ENCODE data around the gene MAGEB2. TPM values are rescaled to one million over a fixed set of nuclear protein-coding genes. Genes with fewer than 3 reads are reported as not detected.

Gene MAGEB2
- total RNA-seq, 1 donor = not detected

DNA sequence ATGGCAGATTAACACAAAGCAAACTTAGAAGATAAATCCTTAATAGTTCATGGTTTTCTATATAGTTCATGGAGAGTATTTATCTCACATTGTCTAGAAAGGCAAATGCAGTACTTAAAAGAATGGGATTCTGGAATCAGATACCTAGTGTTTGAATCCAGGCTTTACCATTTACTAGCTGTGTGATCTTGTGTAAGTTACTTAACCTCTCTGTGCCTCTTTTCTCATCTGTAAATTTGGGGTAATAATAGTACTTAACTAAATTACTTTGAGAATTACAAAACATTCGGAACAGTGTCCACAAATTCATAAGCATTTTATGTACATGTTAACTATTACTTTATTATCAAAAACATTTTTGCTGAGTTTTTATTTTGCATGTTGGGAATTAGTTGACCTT lies 47.4 kb downstream of the MAGEB2 start:
- TF ChIP-seq, protein P1, sequence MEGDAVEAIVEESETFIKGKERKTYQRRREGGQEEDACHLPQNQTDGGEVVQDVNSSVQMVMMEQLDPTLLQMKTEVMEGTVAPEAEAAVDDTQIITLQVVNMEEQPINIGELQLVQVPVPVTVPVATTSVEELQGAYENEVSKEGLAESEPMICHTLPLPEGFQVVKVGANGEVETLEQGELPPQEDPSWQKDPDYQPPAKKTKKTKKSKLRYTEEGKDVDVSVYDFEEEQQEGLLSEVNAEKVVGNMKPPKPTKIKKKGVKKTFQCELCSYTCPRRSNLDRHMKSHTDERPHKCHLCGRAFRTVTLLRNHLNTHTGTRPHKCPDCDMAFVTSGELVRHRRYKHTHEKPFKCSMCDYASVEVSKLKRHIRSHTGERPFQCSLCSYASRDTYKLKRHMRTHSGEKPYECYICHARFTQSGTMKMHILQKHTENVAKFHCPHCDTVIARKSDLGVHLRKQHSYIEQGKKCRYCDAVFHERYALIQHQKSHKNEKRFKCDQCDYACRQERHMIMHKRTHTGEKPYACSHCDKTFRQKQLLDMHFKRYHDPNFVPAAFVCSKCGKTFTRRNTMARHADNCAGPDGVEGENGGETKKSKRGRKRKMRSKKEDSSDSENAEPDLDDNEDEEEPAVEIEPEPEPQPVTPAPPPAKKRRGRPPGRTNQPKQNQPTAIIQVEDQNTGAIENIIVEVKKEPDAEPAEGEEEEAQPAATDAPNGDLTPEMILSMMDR (IDR thresholded peaks at IDR 0.05; ENCODE audit: extremely low read depth, low read depth, low read length) = no peak
- Histone ChIP-seq H3K79me2 (ENCODE audit: insufficient read depth, low read length) (no peaks in the 10 kb centered on the region), H4K20me1 (ENCODE audit: insufficient read depth, low read length) (no peaks in the 10 kb centered on the region), H3K4me1 (ENCODE audit: insufficient read depth, low read length) (no peaks in the 10 kb centered on the region), H2AFZ (ENCODE audit: low read length) (no peak overlapping the region), H3K9me3 (ENCODE audit: low read depth, low read length) (no peaks in the 10 kb centered on the region), H3K27ac (ENCODE audit: low read depth, low read length) (no peak overlapping the region), H3K36me3 (ENCODE audit: insufficient read depth, low read length) (no peaks in the 10 kb centered on the region), H3K27me3 (ENCODE audit: insufficient read depth, low read length) (no peaks in the 10 kb centered on the region), H3K4me2 (ENCODE audit: insufficient read depth, low read length) (no peak overlapping the region), H3K4me3 (ENCODE audit: insufficient read depth, low read length) (no peak overlapping the region)
- no peak for DNase-seq (ENCODE audit: insufficient read length, low spot score, missing footprints)

Other genes with a start within 250 kb of the MAGEB2 start
- not detected in 2 replicates for gene MAGEB3, start 15.1 kb downstream of the MAGEB2 start, total RNA-seq
- gene MAGEB4, start 26.4 kb downstream of the MAGEB2 start, total RNA-seq = not detected in 2 replicates
- not detected in 2 replicates for gene MAGEB1, start 31.6 kb downstream of the MAGEB2 start, total RNA-seq
- 0.59 TPM in 1 of 2 replicates, not detected in the other for gene NR0B1, start 93.8 kb downstream of the MAGEB2 start, total RNA-seq